ENCODE data around the gene FGF12. TPM values are rescaled to one million over a fixed set of nuclear protein-coding genes. Genes with fewer than 3 reads are reported as not detected.

The FGF12 gene
- total RNA-seq, 2 donors from 2014 or later, result 1.5 TPM; not detected in 1

DNA sequence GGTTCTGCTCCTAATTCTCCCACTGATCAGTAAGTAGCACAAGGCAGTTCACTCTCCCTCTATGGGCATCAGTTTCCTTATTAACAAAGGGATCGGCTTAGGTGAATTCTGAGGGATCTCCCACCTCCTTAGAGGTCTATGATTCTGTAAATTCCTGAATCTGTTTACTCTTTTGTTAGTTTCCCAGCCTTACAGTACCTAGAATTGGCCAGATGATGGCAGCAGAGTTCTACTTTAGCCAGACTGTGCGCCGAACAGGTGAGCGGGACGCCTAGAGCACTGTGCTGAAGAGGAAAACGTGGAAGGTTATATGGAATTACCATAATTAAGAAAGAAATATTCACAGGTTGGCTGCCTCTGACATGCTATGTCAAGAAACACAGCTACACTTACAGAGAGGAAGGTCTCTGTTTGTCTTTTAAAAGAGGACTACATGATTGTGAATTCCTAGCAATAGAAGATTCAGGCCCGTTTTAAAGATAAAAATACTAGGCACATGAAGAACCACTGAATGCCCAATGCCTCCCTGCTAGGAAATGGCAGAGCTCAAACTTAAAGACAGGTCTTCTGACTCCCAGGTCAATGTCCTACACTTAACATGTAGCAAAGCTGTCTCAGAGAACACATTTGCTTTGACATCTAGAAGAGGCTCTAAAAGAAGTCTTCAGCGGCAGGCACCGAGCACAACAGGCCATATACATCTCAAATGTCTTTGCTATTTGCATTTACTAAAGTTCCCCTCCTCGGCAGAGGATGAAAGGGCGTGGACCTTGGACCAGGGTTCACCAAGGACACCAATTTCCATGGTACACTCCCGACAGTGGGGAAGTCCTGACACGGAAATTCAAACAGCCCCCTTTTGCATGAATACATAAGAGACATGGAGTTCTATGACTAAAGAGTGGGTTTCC is 259.9 kb downstream of the FGF12 start:
- Histone ChIP-seq H3K4me3 (no peak overlapping the region), H3K9me3 (no peaks in the 10 kb centered on the region), H3K27me3 (replicated peaks; ENCODE audit: insufficient read depth) (no peaks in the 10 kb centered on the region), H3K27ac (no peak overlapping the region), H3K36me3 (no peaks in the 10 kb centered on the region), H3K4me1 (ENCODE audit: control insufficient read depth in 1 of 2, low read depth in 2 of 2) (no peaks in the 10 kb centered on the region)
- DNase-seq (ENCODE audit: low spot score) (no peak), ATAC-seq (ENCODE audit: insufficient number of reproducible peaks, low FRiP score, low read depth) (no peak)
- TF ChIP-seq, protein P1, sequence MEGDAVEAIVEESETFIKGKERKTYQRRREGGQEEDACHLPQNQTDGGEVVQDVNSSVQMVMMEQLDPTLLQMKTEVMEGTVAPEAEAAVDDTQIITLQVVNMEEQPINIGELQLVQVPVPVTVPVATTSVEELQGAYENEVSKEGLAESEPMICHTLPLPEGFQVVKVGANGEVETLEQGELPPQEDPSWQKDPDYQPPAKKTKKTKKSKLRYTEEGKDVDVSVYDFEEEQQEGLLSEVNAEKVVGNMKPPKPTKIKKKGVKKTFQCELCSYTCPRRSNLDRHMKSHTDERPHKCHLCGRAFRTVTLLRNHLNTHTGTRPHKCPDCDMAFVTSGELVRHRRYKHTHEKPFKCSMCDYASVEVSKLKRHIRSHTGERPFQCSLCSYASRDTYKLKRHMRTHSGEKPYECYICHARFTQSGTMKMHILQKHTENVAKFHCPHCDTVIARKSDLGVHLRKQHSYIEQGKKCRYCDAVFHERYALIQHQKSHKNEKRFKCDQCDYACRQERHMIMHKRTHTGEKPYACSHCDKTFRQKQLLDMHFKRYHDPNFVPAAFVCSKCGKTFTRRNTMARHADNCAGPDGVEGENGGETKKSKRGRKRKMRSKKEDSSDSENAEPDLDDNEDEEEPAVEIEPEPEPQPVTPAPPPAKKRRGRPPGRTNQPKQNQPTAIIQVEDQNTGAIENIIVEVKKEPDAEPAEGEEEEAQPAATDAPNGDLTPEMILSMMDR (IDR thresholded peaks at IDR 0.05), result peak; percentile 77

DNA sequence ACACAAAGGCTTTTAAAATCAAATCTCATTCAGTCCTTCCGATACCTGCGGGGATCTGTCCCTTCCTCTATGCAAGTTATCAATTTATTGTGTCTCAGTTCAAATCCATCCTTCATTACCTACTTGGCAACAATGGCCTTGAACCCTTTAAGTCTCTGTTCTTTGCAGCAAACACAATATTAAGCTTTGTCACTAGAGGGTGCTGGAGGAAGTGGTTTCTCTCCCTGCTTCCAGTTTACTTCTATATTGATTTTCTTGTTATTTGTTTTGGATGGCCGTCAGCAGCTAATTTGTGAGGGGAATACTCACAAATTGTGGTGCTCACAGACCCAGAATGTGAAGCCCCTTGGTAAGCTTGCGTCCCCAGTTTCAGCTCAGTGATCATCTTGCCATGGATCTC is 278.3 kb downstream of the FGF12 start:
- ATAC-seq (ENCODE audit: insufficient number of reproducible peaks, low FRiP score, low read depth), result no peak
- no peak for DNase-seq (ENCODE audit: low spot score)

DNA sequence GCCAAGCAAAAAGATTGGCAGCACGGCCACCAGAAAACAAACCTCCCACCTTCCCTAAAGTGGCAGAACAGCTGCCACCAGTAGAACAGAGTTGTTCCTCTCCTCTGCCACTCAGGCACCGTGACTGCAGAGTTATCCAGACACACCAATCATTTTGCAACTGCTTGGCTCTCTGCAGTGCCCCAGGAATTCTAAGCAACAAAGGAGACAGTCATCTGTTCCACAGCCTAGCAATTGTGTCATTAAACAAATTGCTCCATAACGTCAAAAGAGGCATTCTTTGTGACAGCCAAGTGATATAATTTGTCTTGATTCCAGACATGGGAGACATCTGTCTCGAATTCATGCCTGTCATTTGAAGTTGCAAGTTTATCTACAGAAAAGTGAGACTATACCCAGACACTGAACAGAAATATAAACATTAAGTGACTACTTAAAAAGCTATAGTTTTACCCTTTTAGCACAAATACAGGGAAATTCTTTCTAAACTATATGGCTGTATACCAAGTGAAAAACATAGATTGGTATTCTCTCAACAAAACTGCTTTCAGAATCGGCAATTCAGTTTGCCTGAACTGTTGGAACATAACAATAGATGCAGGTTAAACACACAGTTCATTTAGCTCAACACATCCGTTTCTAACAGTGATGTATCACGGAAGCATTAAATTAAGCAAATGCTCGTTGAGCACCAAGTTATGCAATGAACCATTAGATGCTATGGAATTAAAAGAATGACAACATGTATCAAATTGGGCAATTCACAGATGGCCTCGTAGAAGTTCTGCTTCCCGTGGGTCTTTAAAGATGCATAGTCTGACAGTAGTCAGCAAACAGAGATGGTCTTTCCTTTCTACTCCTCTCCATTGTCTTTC is 281.3 kb downstream of the FGF12 start:
- Histone ChIP-seq H3K36me3 (no peaks in the 10 kb centered on the region), H3K9me3 (no peaks in the 10 kb centered on the region), H3K27me3 (replicated peaks; ENCODE audit: insufficient read depth) (no peaks in the 10 kb centered on the region), H3K4me1 (ENCODE audit: control insufficient read depth in 1 of 2, low read depth in 2 of 2) (no peaks in the 10 kb centered on the region), H3K4me3 (no peak overlapping the region), H3K27ac (no peak overlapping the region)
- DNase-seq (ENCODE audit: low spot score), result no peak
- TF ChIP-seq, protein P1 (IDR thresholded peaks at IDR 0.05), result no peak
- ATAC-seq (ENCODE audit: insufficient number of reproducible peaks, low FRiP score, low read depth), result no peak

More for the DNA sequence above, 278.3 kb downstream of the FGF12 start:
- Histone ChIP-seq H3K27ac (no peak overlapping the region), H3K4me1 (ENCODE audit: control insufficient read depth in 1 of 2, low read depth in 2 of 2) (no peaks in the 10 kb centered on the region), H3K36me3 (no peaks in the 10 kb centered on the region), H3K27me3 (replicated peaks; ENCODE audit: insufficient read depth) (no peaks in the 10 kb centered on the region), H3K4me3 (no peak overlapping the region), H3K9me3 (no peaks in the 10 kb centered on the region)
- TF ChIP-seq, protein P1 (IDR thresholded peaks at IDR 0.05), result no peak

DNA sequence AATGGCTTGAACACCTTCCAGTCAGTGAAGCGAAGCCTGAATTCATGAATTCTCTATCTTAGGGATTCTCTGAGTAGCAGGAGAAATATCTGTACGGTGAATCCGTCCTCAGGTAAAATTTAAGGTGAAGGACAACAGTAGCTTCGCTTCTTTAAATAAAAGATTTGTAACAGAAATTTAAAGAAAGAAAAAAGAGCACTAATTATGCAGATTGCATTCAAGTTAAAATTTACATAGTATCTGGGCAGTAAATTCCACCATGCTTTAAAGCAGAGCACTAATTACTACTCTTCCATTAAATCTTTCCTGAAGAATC is 282.6 kb downstream of the FGF12 start:
- Histone ChIP-seq H3K36me3 (no peaks in the 10 kb centered on the region), H3K9me3 (no peaks in the 10 kb centered on the region), H3K27me3 (replicated peaks; ENCODE audit: insufficient read depth) (no peaks in the 10 kb centered on the region), H3K4me3 (no peak overlapping the region), H3K4me1 (ENCODE audit: control insufficient read depth in 1 of 2, low read depth in 2 of 2) (no peaks in the 10 kb centered on the region), H3K27ac (no peak overlapping the region)
- DNase-seq (ENCODE audit: low spot score), result no peak
- ATAC-seq (ENCODE audit: insufficient number of reproducible peaks, low FRiP score, low read depth), result no peak
- TF ChIP-seq, protein P1 (IDR thresholded peaks at IDR 0.05), result no peak

Measured in thoracic aorta (tissue), 2 donors.